IMR-90 (cell line): Measurements from ENCODE around the gene DNAH8. TPM values are rescaled to one million over a fixed set of nuclear protein-coding genes. Genes with fewer than 3 reads are reported as not detected.

ENCODE experiments used
- ATAC-seq: fragments of 200-7000 bp; cut with Tn5 transposase; 2 replicates; pipeline ENCODE4 v1.9.1; 2020; ENCODE audit warnings: low read depth, mild to moderate bottlenecking, moderate library complexity
- BruUV-seq: library from RNA; stranded (reverse); fragments of 400-500 nt; replicated peaks from 2 replicates; lab custom pipeline; 2021; lab: Mats Ljungman, UMichigan
- CTCF ChIA-PET: fragments of 300-600 bp; formaldehyde crosslinking; extraction: SDS; loops from one replicate; lab custom pipeline; 2021; ENCODE audit warnings: antibody characterized with exemption; lab: Yijun Ruan, JAX
- POLR2A ChIA-PET: fragments of 300-600 bp; sonication (Branson Sonifier 250); formaldehyde crosslinking; loops from one replicate; lab custom pipeline; 2022; ENCODE audit warnings: antibody characterized with exemption; ENCODE audit not compliant: unreplicated experiment; lab: Charles Lee
- DNase-seq: peaks from one replicate; pipeline ENCODE4 v3.0.0; 2013
- H2AFZ ChIP-seq: replicated peaks from 2 replicates; pipeline ENCODE3; 2013; ENCODE audit warnings: low read length, mild to moderate bottlenecking; ENCODE audit not compliant: poor library complexity
- H2AK5ac ChIP-seq: 2 replicates; pipeline ENCODE4 v1.6.1; 2013; ENCODE audit warnings: low read depth, low read length, inconsistent platforms
- H2AK9ac ChIP-seq: replicated peaks from 2 replicates; pipeline ENCODE3; 2013; ENCODE audit warnings: mild to moderate bottlenecking, low read depth, low read length, moderate library complexity; ENCODE audit not compliant: poor library complexity
- H2BK120ac ChIP-seq: 2 replicates; pipeline ENCODE4 v1.6.1; 2013; ENCODE audit warnings: low read depth, low read length, inconsistent platforms
- H2BK15ac ChIP-seq: 3 replicates; pipeline ENCODE4 v1.6.1; 2013; ENCODE audit warnings: low read depth, low read length, inconsistent platforms
- H2BK20ac ChIP-seq: 2 replicates; pipeline ENCODE4 v1.6.1; 2013; ENCODE audit warnings: low read depth, mild to moderate bottlenecking, inconsistent platforms, low read length, moderate library complexity
- H2BK5ac ChIP-seq: 2 replicates; pipeline ENCODE4 v1.6.1; 2013; ENCODE audit warnings: mild to moderate bottlenecking, low read depth, low read length, inconsistent platforms; ENCODE audit not compliant: poor library complexity, severe bottlenecking
- H3K14ac ChIP-seq: replicated peaks from 2 replicates; pipeline ENCODE4 v1.6.1; 2013; ENCODE audit warnings: low read depth, low read length, inconsistent platforms
- H3K18ac ChIP-seq: 2 replicates; pipeline ENCODE4 v1.6.1; 2013; ENCODE audit warnings: low read depth, low read length, control low read depth
- H3K23ac ChIP-seq: 2 replicates; pipeline ENCODE4 v1.6.1; 2013; ENCODE audit warnings: low read depth, low read length, inconsistent platforms
- H3K27ac ChIP-seq: 2 replicates; pipeline ENCODE4 v1.5.1; 2013; ENCODE audit warnings: mild to moderate bottlenecking, control low read depth, low read length; ENCODE audit not compliant: insufficient read depth
- H3K27me3 ChIP-seq: 2 replicates; pipeline ENCODE4 v1.6.1; 2013; ENCODE audit warnings: low read length; ENCODE audit not compliant: control insufficient read depth, insufficient read depth
- H3K36me3 ChIP-seq: 2 replicates; pipeline ENCODE4 v1.6.1; 2013; ENCODE audit warnings: low read length, mixed read lengths; ENCODE audit not compliant: control insufficient read depth, insufficient read depth
- H3K4ac ChIP-seq: 2 replicates; pipeline ENCODE4 v1.6.1; 2013; ENCODE audit warnings: low read depth, low read length, inconsistent platforms
- H3K4me1 ChIP-seq: 2 replicates; pipeline ENCODE4 v1.6.1; 2013; ENCODE audit warnings: low read length, mixed read lengths; ENCODE audit not compliant: control insufficient read depth, insufficient read depth
- H3K4me2 ChIP-seq: 2 replicates; pipeline ENCODE4 v1.6.1; 2013; ENCODE audit warnings: low read depth, mild to moderate bottlenecking, control low read depth, low read length, moderate library complexity
- H3K4me3 ChIP-seq: 2 replicates; pipeline ENCODE4 v1.5.1; 2013; ENCODE audit warnings: low read depth, mild to moderate bottlenecking, control low read depth, low read length, moderate library complexity; ENCODE audit not compliant: insufficient read depth
- H3K56ac ChIP-seq: 2 replicates; pipeline ENCODE4 v1.6.1; 2013; ENCODE audit warnings: low read length, inconsistent platforms; ENCODE audit not compliant: insufficient read depth; ENCODE audit errors: extremely low read depth
- H3K79me1 ChIP-seq, 2 experiments: 2 replicates each; pipeline ENCODE4 v1.6.1; 2013; ENCODE audit warnings: low read length in 2 of 2, inconsistent platforms in 1 of 2, low read depth in 1 of 2
- H3K9ac ChIP-seq: 2 replicates; pipeline ENCODE4 v1.6.1; 2013; ENCODE audit warnings: low read depth, low read length, control low read depth
- H3K9me1 ChIP-seq: 2 replicates; pipeline ENCODE4 v1.6.1; 2013; ENCODE audit warnings: low read length, inconsistent platforms; ENCODE audit not compliant: insufficient read depth
- H3K9me3 ChIP-seq: 2 replicates; pipeline ENCODE4 v1.6.1; 2013; ENCODE audit warnings: low read length; ENCODE audit not compliant: control insufficient read depth, insufficient read depth
- H4K20me1 ChIP-seq: 2 replicates; pipeline ENCODE4 v1.6.1; 2013; ENCODE audit warnings: low read length, inconsistent platforms; ENCODE audit not compliant: insufficient read depth
- H4K5ac ChIP-seq: 2 replicates; pipeline ENCODE4 v1.6.1; 2013; ENCODE audit warnings: mild to moderate bottlenecking, low read depth, low read length, control low read depth
- H4K8ac ChIP-seq, 2 experiments: 2 replicates each; pipeline ENCODE4 v1.6.1; 2013; ENCODE audit warnings: low read depth in 2 of 2, low read length in 2 of 2, control low read depth in 1 of 2, inconsistent platforms in 1 of 2
- H4K91ac ChIP-seq: 2 replicates; pipeline ENCODE4 v1.6.1; 2013; ENCODE audit warnings: low read depth, low read length, inconsistent platforms; ENCODE audit not compliant: insufficient read depth
- CEBPB ChIP-seq: IDR thresholded peaks from 2 replicates; pipeline ENCODE4 v1.6.1; 2012; ENCODE audit warnings: low read depth, low read length, improper control_type of control experiment
- CTCF ChIP-seq: conservative IDR thresholded peaks from 2 replicates; pipeline ENCODE4 v1.5.1; 2012; ENCODE audit warnings: mild to moderate bottlenecking, low read depth, low read length, improper control_type of control experiment
- MAFK ChIP-seq: IDR thresholded peaks from 2 replicates; pipeline ENCODE4 v1.6.1; 2012; ENCODE audit warnings: low read depth, low read length, improper control_type of control experiment
- RAD21 ChIP-seq: IDR thresholded peaks from 2 replicates; pipeline ENCODE4 v1.6.1; 2012; ENCODE audit warnings: low read length, improper control_type of control experiment
- SMC3 ChIP-seq: fragments of 150-350 bp; IDR thresholded peaks from 2 replicates; pipeline ENCODE4 v1.6.1; 2016; ENCODE audit warnings: low read depth, mild to moderate bottlenecking, antibody characterized with exemption, low read length, moderate library complexity
- USF2 ChIP-seq: fragments of 150-350 bp; IDR thresholded peaks from 2 replicates; pipeline ENCODE4 v1.6.1; 2017; ENCODE audit warnings: mild to moderate bottlenecking, antibody characterized with exemption, low read length, low read depth
- WGBS, 2 experiments: methylation state at CpG; one replicate each; pipeline versions ENCODE4 v1.1.5 to v1.1.7; 2013; ENCODE audit warnings: missing lambda C conversion rate in 2 of 2; ENCODE audit not compliant: insufficient read length in 1 of 2; ENCODE audit errors: extremely low coverage in 2 of 2; 5-methylcytosine and 5-hydroxymethylcytosine counted together
- dilution Hi-C: fragments of 300-500 bp; cut with HindIII; formaldehyde crosslinking; loops from one replicate; pipeline ENCODE4 v1.14.3; 2018; ENCODE audit warnings: low sequenced_read_pairs; ENCODE audit not compliant: unreplicated experiment
- in situ Hi-C: fragments of 300-500 bp; cut with MboI; formaldehyde crosslinking; loops from 3 replicates; pipeline ENCODE4 v1.14.3; 2019; ENCODE audit warnings: low sequenced_read_pairs, inconsistent platforms, mixed read lengths
- intact Hi-C: fragments of 100-400 bp; cut with micrococcal nuclease; formaldehyde crosslinking; loops from 2 replicates; pipeline ENCODE4 v1.10.0; 2022
- polyA plus RNA-seq, 3 experiments: library from polyadenylated mRNA; depleted of rRNA; stranded (reverse); fragments of >200 nt; gene quantifications; 2 replicates each; pipeline ENCODE4 v1.2.3, GENCODE V29; 2012; ENCODE audit warnings: low replicate concordance in 1 of 3
- total RNA-seq: library from RNA; depleted of rRNA; stranded (reverse); fragments of >200 nt; gene quantifications from 2 replicates; pipeline ENCODE4 v1.2.3, GENCODE V29; 2012

The DNAH8 gene
- total and polyA plus RNA-seq, 2 of the 4 experiments (the other 2 are of a cell fraction): not detected

- in situ Hi-C loops: loop anchor here (5.0 kb wide), 1 partner anchor 435 kb away; no protein-coding TSS in a partner anchor
- Histone ChIP-seq H2AK9ac (no peak overlapping the region), H4K20me1 (no peaks in the 10 kb centered on the region), H4K91ac (no peak overlapping the region), H3K27ac (no peak overlapping the region), H3K79me1 (no peaks in the 10 kb centered on the region), H2BK15ac (no peak overlapping the region), H3K4me3 (no peak overlapping the region), H3K14ac (no peak overlapping the region), H2AK5ac (no peak overlapping the region), H3K9ac (no peak overlapping the region), H2BK5ac (no peak overlapping the region), H3K9me3 (no peaks in the 10 kb centered on the region), H4K5ac (no peak overlapping the region), H3K23ac (no peak overlapping the region), H3K36me3 (no peaks in the 10 kb centered on the region), H2BK120ac (no peak overlapping the region), H2BK20ac (no peak overlapping the region), H3K4me1 (no peaks in the 10 kb centered on the region), H3K56ac (no peak overlapping the region), H2AFZ (no peak overlapping the region), H4K8ac (no peak overlapping the region), H3K18ac (no peak overlapping the region), H3K27me3 (0 out of 2 replicates have a peak, but pooled peaks cover 1% of the 10 kb centered on the region), H3K4ac (no peak overlapping the region), H3K4me2 (no peak overlapping the region), H3K9me1 (no peaks in the 10 kb centered on the region)
- TF ChIP-seq CTCF (peak; percentile 80), CEBPB (no peak), SMC3 (peak; percentile 48; the same call in 1 of the 2 replicates), MAFK (no peak), RAD21 (peak; percentile 79), USF2 (no peak)
- DNase-seq (peak; percentile 36), ATAC-seq (peak; percentile 92)
- ChIA-PET CTCF (interaction anchor here (0.7 to 1.8 kb wide), 8 partner anchors 11 to 438 kb away, joined by 3 to 8 read pairs (median 4); no protein-coding TSS in a partner anchor), POLR2A (no interaction called here)
- 80% methylated on average over 1 of the region's 15 CpGs; no CpG with 5 or more reads in 1 of the 2 experiments for whole genome bisulfite sequencing, 2 experiments
- dilution Hi-C loops: no loop called here
- intact Hi-C loops: loop anchor here (1.0 to 5.0 kb wide), 4 partner anchors 230 to 438 kb away; no protein-coding TSS in a partner anchor
- BruUV-seq: no TSS peak
These were observed 156.8 kb downstream of the DNAH8 start for GRCh38 chr6:38871741-38872568.
